ENCODE measurements around the gene PCSK9.

The PCSK9 gene

DNA sequence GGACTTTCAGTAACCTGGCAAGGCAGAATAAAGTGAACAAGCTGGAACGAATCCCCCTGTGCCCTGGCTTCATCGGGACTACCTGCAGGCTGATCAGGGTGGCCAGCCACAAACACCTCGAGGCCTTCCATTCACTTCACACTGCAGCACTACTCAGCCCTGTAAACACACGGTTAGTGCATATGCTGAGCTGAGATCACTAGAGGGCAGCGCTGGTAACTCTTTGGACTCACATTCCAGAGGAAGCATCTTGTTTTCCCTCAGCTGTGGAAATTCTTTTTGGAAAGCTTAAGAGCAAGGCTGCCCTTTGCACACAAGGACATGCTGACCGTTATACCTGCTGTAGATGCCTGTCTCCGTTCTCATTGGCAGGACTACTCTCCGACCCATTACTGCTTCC, 32.1 kb downstream of the PCSK9 start:
- Histone ChIP-seq H3K14ac (ENCODE audit: low read length) (no peak overlapping the region), H3K36me3 (ENCODE audit: control insufficient read depth in 1 of 2, insufficient read depth in 2 of 2, low read length in 2 of 2) (peaks cover 30 to 59% of the 10 kb centered on the region in 2 experiments), H3K4ac (ENCODE audit: low read depth, low read length) (no peak overlapping the region), H2AK5ac (ENCODE audit: low read length) (no peak overlapping the region), H4K91ac (ENCODE audit: low read depth, low read length) (no peak overlapping the region), H3K27me3 (ENCODE audit: insufficient read depth, low read length) (no peaks in the 10 kb centered on the region), H3K79me1 (ENCODE audit: low read length) (no peaks in the 10 kb centered on the region), H3K4me1 (ENCODE audit: control insufficient read depth in 1 of 2, insufficient read depth in 2 of 2, low read length in 2 of 2) (no peaks in the 10 kb centered on the region), H3K27ac (ENCODE audit: low read depth, low read length) (no peak overlapping the region), H2AFZ (ENCODE audit: insufficient read depth, low read length, poor library complexity) (no peak overlapping the region), H3K23ac (ENCODE audit: low read length) (no peak overlapping the region), H3K9me3 (ENCODE audit: insufficient read depth, low read depth, low read length) (no peaks in the 10 kb centered on the region), H3K18ac (ENCODE audit: low read length) (no peak overlapping the region), H4K8ac (ENCODE audit: low read depth, low read length) (no peak overlapping the region), H4K12ac (ENCODE audit: low read depth, low read length) (no peak overlapping the region), H2BK5ac (ENCODE audit: low read depth, low read length, poor library complexity) (no peak overlapping the region), H3K79me2 (ENCODE audit: control insufficient read depth, insufficient read depth, low read length, poor library complexity) (no peaks in the 10 kb centered on the region), H3K9ac (ENCODE audit: low read length) (no peak overlapping the region), H2BK120ac (ENCODE audit: insufficient read depth, low read length, poor library complexity) (no peak overlapping the region), H3K4me2 (ENCODE audit: low read length) (no peak overlapping the region), H3K4me3 (ENCODE audit: low read depth, low read length) (no peak overlapping the region), H2BK12ac (ENCODE audit: low read length) (no peak overlapping the region)
- DNase-seq = peak in 1 of 2 donors; percentile 24
- no CpG with 5 or more reads among the region's 8 CpGs for WGBS (ENCODE audit: extremely low coverage, insufficient coverage, insufficient read length)

DNA sequence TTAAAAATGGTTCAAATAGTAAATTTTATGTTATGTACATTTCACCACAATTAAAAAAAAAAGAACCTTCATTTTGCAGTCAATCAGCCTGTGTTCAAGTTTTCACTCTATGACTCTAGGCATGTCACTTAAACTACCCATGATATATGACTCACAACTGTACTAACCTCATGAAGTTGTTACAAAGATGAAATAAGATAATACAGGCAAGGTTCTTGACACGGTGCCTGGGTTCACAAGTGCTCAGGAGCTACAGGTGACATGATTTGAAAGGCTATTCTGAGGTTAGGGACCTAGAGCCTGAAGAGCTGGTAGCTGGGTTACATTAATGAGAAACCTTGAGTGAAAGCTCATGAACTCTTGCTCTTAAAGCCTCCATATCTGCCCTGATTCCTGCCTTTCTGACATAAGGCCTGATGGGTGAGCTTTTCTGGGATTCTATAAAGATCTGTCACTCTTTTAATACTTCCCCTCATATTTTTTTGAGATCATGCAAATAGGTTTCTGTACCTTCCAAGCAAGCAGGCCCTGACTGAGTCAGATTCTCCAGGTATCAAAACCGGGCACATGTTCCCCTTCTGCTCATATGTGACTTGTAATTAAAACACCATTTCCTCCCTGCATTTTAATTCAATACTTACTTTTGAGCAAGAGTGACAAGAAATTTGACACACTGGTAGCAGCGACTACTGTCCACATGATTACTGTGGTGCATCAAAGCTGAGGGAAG, 34.0 kb downstream of the PCSK9 start:
- Histone ChIP-seq H3K9me3 (ENCODE audit: insufficient read depth, low read depth, low read length) (no peaks in the 10 kb centered on the region), H3K79me2 (ENCODE audit: control insufficient read depth, insufficient read depth, low read length, poor library complexity) (no peaks in the 10 kb centered on the region), H2BK5ac (ENCODE audit: low read depth, low read length, poor library complexity) (no peak overlapping the region), H3K36me3 (ENCODE audit: control insufficient read depth in 1 of 2, insufficient read depth in 2 of 2, low read length in 2 of 2) (peaks cover 24 to 51% of the 10 kb centered on the region in 2 experiments), H3K14ac (ENCODE audit: low read length) (no peak overlapping the region), H3K27me3 (ENCODE audit: insufficient read depth, low read length) (no peaks in the 10 kb centered on the region), H3K4me2 (ENCODE audit: low read length) (no peak overlapping the region), H3K23ac (ENCODE audit: low read length) (no peak overlapping the region), H2AFZ (ENCODE audit: insufficient read depth, low read length, poor library complexity) (no peak overlapping the region), H3K27ac (ENCODE audit: low read depth, low read length) (no peak overlapping the region), H4K8ac (ENCODE audit: low read depth, low read length) (no peak overlapping the region), H4K91ac (ENCODE audit: low read depth, low read length) (no peak overlapping the region), H3K18ac (ENCODE audit: low read length) (no peak overlapping the region), H3K79me1 (ENCODE audit: low read length) (no peaks in the 10 kb centered on the region), H3K4ac (ENCODE audit: low read depth, low read length) (no peak overlapping the region), H3K4me3 (ENCODE audit: low read depth, low read length) (no peak overlapping the region), H3K9ac (ENCODE audit: low read length) (no peak overlapping the region), H3K4me1 (ENCODE audit: control insufficient read depth in 1 of 2, insufficient read depth in 2 of 2, low read length in 2 of 2) (no peaks in the 10 kb centered on the region), H2BK120ac (ENCODE audit: insufficient read depth, low read length, poor library complexity) (no peak overlapping the region), H4K12ac (ENCODE audit: low read depth, low read length) (no peak overlapping the region), H2BK12ac (ENCODE audit: low read length) (no peak overlapping the region), H2AK5ac (ENCODE audit: low read length) (no peak overlapping the region)
- whole genome bisulfite sequencing (ENCODE audit: extremely low coverage, insufficient coverage, insufficient read length) = no CpG with 5 or more reads among the region's 3 CpGs
- no peak for DNase-seq

DNA sequence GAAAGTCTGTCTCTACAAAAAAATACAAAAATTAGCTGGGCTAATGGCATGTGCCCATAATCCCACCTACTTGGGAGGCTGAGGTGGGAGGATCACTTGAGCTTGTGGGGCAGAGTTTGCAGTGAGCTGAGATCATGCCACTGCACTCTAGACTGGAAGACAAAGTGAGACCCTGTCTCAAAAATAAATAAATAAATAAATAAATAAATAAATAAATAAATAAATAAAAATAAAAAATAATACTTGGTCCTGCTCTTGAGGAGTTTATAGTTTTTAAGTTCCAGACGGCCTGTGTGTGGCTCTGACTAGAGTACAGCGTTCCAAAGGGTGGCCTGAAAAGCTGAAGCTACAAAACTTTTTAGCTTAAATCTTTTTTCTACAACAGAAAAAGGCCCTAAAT, 35.1 kb downstream of the PCSK9 start:
- Histone ChIP-seq H3K79me2 (ENCODE audit: control insufficient read depth, insufficient read depth, low read length, poor library complexity) (no peaks in the 10 kb centered on the region), H4K91ac (ENCODE audit: low read depth, low read length) (no peak overlapping the region), H3K4ac (ENCODE audit: low read depth, low read length) (no peak overlapping the region), H3K4me1 (ENCODE audit: control insufficient read depth in 1 of 2, insufficient read depth in 2 of 2, low read length in 2 of 2) (no peaks in the 10 kb centered on the region), H2BK12ac (ENCODE audit: low read length) (no peak overlapping the region), H4K12ac (ENCODE audit: low read depth, low read length) (no peak overlapping the region), H2BK120ac (ENCODE audit: insufficient read depth, low read length, poor library complexity) (no peak overlapping the region), H2BK5ac (ENCODE audit: low read depth, low read length, poor library complexity) (no peak overlapping the region), H3K23ac (ENCODE audit: low read length) (no peak overlapping the region), H2AFZ (ENCODE audit: insufficient read depth, low read length, poor library complexity) (no peak overlapping the region), H2AK5ac (ENCODE audit: low read length) (no peak overlapping the region), H4K8ac (ENCODE audit: low read depth, low read length) (no peak overlapping the region), H3K4me3 (ENCODE audit: low read depth, low read length) (no peak overlapping the region), H3K14ac (ENCODE audit: low read length) (no peak overlapping the region), H3K27ac (ENCODE audit: low read depth, low read length) (no peak overlapping the region), H3K79me1 (ENCODE audit: low read length) (no peaks in the 10 kb centered on the region), H3K4me2 (ENCODE audit: low read length) (no peak overlapping the region), H3K27me3 (ENCODE audit: insufficient read depth, low read length) (no peaks in the 10 kb centered on the region), H3K9ac (ENCODE audit: low read length) (no peak overlapping the region), H3K18ac (ENCODE audit: low read length) (no peak overlapping the region), H3K36me3 (ENCODE audit: control insufficient read depth in 1 of 2, insufficient read depth in 2 of 2, low read length in 2 of 2) (peaks cover 21 to 47% of the 10 kb centered on the region in 2 experiments), H3K9me3 (ENCODE audit: insufficient read depth, low read depth, low read length) (no peaks in the 10 kb centered on the region)
- no CpG with 5 or more reads among the region's 2 CpGs for WGBS (ENCODE audit: extremely low coverage, insufficient coverage, insufficient read length)
- DNase-seq = no peak

- Histone ChIP-seq H3K79me1 (ENCODE audit: low read length) (no peaks in the 10 kb centered on the region), H3K23ac (ENCODE audit: low read length) (no peak overlapping the region), H3K27me3 (ENCODE audit: insufficient read depth, low read length) (no peaks in the 10 kb centered on the region), H4K91ac (ENCODE audit: low read depth, low read length) (no peak overlapping the region), H3K4me1 (ENCODE audit: control insufficient read depth in 1 of 2, insufficient read depth in 2 of 2, low read length in 2 of 2) (no peaks in the 10 kb centered on the region), H3K4me2 (ENCODE audit: low read length) (no peak overlapping the region), H3K14ac (ENCODE audit: low read length) (no peak overlapping the region), H2BK5ac (ENCODE audit: low read depth, low read length, poor library complexity) (no peak overlapping the region), H4K12ac (ENCODE audit: low read depth, low read length) (no peak overlapping the region), H3K9ac (ENCODE audit: low read length) (no peak overlapping the region), H3K36me3 (ENCODE audit: control insufficient read depth in 1 of 2, insufficient read depth in 2 of 2, low read length in 2 of 2) (peaks cover 15 to 35% of the 10 kb centered on the region in 2 experiments), H2BK12ac (ENCODE audit: low read length) (no peak overlapping the region), H3K4ac (ENCODE audit: low read depth, low read length) (no peak overlapping the region), H2BK120ac (ENCODE audit: insufficient read depth, low read length, poor library complexity) (no peak overlapping the region), H2AK5ac (ENCODE audit: low read length) (no peak overlapping the region), H4K8ac (ENCODE audit: low read depth, low read length) (no peak overlapping the region), H3K18ac (ENCODE audit: low read length) (no peak overlapping the region), H3K79me2 (ENCODE audit: control insufficient read depth, insufficient read depth, low read length, poor library complexity) (no peaks in the 10 kb centered on the region), H3K4me3 (ENCODE audit: low read depth, low read length) (no peak overlapping the region), H3K9me3 (ENCODE audit: insufficient read depth, low read depth, low read length) (no peaks in the 10 kb centered on the region), H2AFZ (ENCODE audit: insufficient read depth, low read length, poor library complexity) (no peak overlapping the region), H3K27ac (ENCODE audit: low read depth, low read length) (no peak overlapping the region)
- WGBS (ENCODE audit: extremely low coverage, insufficient coverage, insufficient read length) = no CpG with 5 or more reads among the region's 1 CpG
- DNase-seq = no peak
Observed at GRCh38 chr1:55076356-55076755, 37.0 kb downstream of the PCSK9 start.
